GM12878 (cell line): Measurements from ENCODE around the gene PTPN22. TPM values are rescaled to one million over a fixed set of nuclear protein-coding genes. Genes with fewer than 3 reads are reported as not detected.

Source experiments
- ATAC-seq: fragments of 200-7000 bp; cut with Tn5 transposase; 3 replicates; pipeline ENCODE4 v1.9.1; 2020; ENCODE audit warnings: mild to moderate bottlenecking, moderate library complexity
- BruUV-seq: library from RNA; stranded (reverse); fragments of 400-500 nt; replicated peaks from 2 replicates; lab custom pipeline; 2021; lab: Mats Ljungman, UMichigan
- CTCF ChIA-PET: fragments of 300-600 bp; sonication (Branson Sonifier 250); formaldehyde crosslinking; extraction: SDS; loops from one replicate; lab custom pipeline; 2021; ENCODE audit warnings: inconsistent platforms; lab: Yijun Ruan, JAX
- POLR2A ChIA-PET: fragments of 350-600 bp; formaldehyde crosslinking; extraction: SDS; loops from one replicate; lab custom pipeline; 2021; ENCODE audit warnings: inconsistent platforms; lab: Charles Lee
- RAD21 ChIA-PET: fragments of 300-600 bp; sonication (Branson Sonifier 250); formaldehyde crosslinking; loops from one replicate; lab custom pipeline; 2023; ENCODE audit warnings: antibody characterized with exemption; ENCODE audit not compliant: unreplicated experiment; lab: Charles Lee
- SMC1A ChIA-PET: fragments of 300-600 bp; sonication (Branson Sonifier 250); formaldehyde crosslinking; loops from one replicate; lab custom pipeline; 2023; ENCODE audit not compliant: unreplicated experiment, uncharacterized antibody; lab: Charles Lee
- DNase-seq: peaks from one replicate; pipeline ENCODE4 v3.0.0-alpha.2; 2011; ENCODE audit warnings: low read depth, low spot score
- FAIRE-seq: peaks from 3 replicates; lab custom pipeline; 2011; peaks lifted over from hg19 to GRCh38; lab: Jason Lieb, UNC
- H2AFZ ChIP-seq: 2 replicates; pipeline ENCODE4 v1.6.0; 2011; ENCODE audit warnings: low read depth, low read length, control low read depth; ENCODE audit not compliant: control insufficient read depth
- H3K27ac ChIP-seq: 2 replicates; pipeline ENCODE4 v1.5.1; 2011; ENCODE audit warnings: control low read depth; ENCODE audit not compliant: control insufficient read depth, insufficient read depth
- H3K27me3 ChIP-seq, 2 experiments: replicated peaks in 1 of 2; 2 replicates each; pipeline versions ENCODE4 v1.6.0 to v1.6.1; 2011; ENCODE audit warnings: low read length in 1 of 2; ENCODE audit not compliant: control insufficient read depth in 2 of 2, insufficient read depth in 2 of 2
- H3K36me3 ChIP-seq, 2 experiments: 2 replicates each; pipeline ENCODE4 v1.5.1; 2011; ENCODE audit warnings: low read length in 1 of 2; ENCODE audit not compliant: control insufficient read depth in 2 of 2, insufficient read depth in 2 of 2
- H3K4me1 ChIP-seq: 2 replicates; pipeline ENCODE4 v1.6.1; 2011; ENCODE audit warnings: mild to moderate bottlenecking, low read length, moderate library complexity, mixed read lengths; ENCODE audit not compliant: control insufficient read depth, insufficient read depth
- H3K4me2 ChIP-seq: 2 replicates; pipeline ENCODE4 v1.6.0; 2011; ENCODE audit warnings: control low read depth; ENCODE audit not compliant: control insufficient read depth, insufficient read depth
- H3K4me3 ChIP-seq: fragments of 200-600 bp; sonication (generic); 2 replicates; pipeline ENCODE4 v1.5.1; 2016
- H3K79me2 ChIP-seq: 2 replicates; pipeline ENCODE4 v1.6.0; 2011; ENCODE audit warnings: low read length; ENCODE audit not compliant: control insufficient read depth, insufficient read depth
- H3K9ac ChIP-seq: 2 replicates; pipeline ENCODE4 v1.8.0; 2011; ENCODE audit warnings: low read length, control low read depth, mixed read lengths; ENCODE audit not compliant: control insufficient read depth, insufficient read depth
- H3K9me3 ChIP-seq: replicated peaks from 3 replicates; pipeline ENCODE4 v1.5.1; 2011; ENCODE audit warnings: mild to moderate bottlenecking, low read length; ENCODE audit not compliant: control insufficient read depth, insufficient read depth
- H4K20me1 ChIP-seq: 2 replicates; pipeline ENCODE4 v1.6.0; 2011; ENCODE audit not compliant: control insufficient read depth, insufficient read depth
- BCL11A ChIP-seq: IDR thresholded peaks from 2 replicates; pipeline ENCODE4 v1.6.1; 2011; ENCODE audit warnings: low read depth, low read length
- CHD2 ChIP-seq: IDR thresholded peaks from 2 replicates; pipeline ENCODE4 v1.6.1; 2011; ENCODE audit warnings: low read depth, low read length, improper control_type of control experiment, borderline replicate concordance
- ELK1 ChIP-seq: IDR thresholded peaks from 2 replicates; pipeline ENCODE4 v1.6.1; 2012; ENCODE audit warnings: low read depth, low read length, improper control_type of control experiment
- EP300 ChIP-seq, 2 experiments: fragments of 150-350 bp in 1 of 2; IDR thresholded peaks; 2 replicates each; pipeline ENCODE4 v1.6.1; 2011 to 2012; ENCODE audit warnings: low read depth in 2 of 2, low read length in 2 of 2, borderline replicate concordance in 1 of 2, improper control_type of control experiment in 1 of 2, inconsistent platforms in 1 of 2; ENCODE audit not compliant: control insufficient read depth in 1 of 2
- MEF2A ChIP-seq: IDR thresholded peaks from 2 replicates; pipeline ENCODE4 v1.6.1; 2011; ENCODE audit warnings: low read depth, mild to moderate bottlenecking, low read length, moderate library complexity; ENCODE audit not compliant: insufficient read depth
- PML ChIP-seq: IDR thresholded peaks from 2 replicates; pipeline ENCODE4 v1.6.1; 2012; ENCODE audit warnings: low read length, inconsistent platforms
- POLR2AphosphoS5 ChIP-seq: IDR thresholded peaks from 2 replicates; pipeline ENCODE4 v1.6.1; 2011; ENCODE audit warnings: mild to moderate bottlenecking, low read length, inconsistent platforms
- RELB ChIP-seq: fragments of 450-650 bp; IDR thresholded peaks from 2 replicates; pipeline ENCODE4 v1.6.1; 2017; ENCODE audit warnings: low read depth, mild to moderate bottlenecking, moderate library complexity
- ZNF24 ChIP-seq: fragments of 450-650 bp; IDR thresholded peaks from 2 replicates; pipeline ENCODE4 v1.6.1; 2017; ENCODE audit warnings: antibody characterized with exemption, mild to moderate bottlenecking
- WGBS: methylation state at CpG from one replicate; pipeline ENCODE4 v1.1.6; 2016; ENCODE audit warnings: low lambda C conversion rate; ENCODE audit not compliant: insufficient replicate concordance, insufficient coverage; ENCODE audit errors: missing lambda C conversion rate; 5-methylcytosine and 5-hydroxymethylcytosine counted together
- in situ Hi-C: fragments of 300-500 bp; cut with MboI; formaldehyde crosslinking; loops from 9 replicates; pipeline ENCODE4 v1.14.3; 2018; ENCODE audit warnings: mixed read lengths
- intact Hi-C: fragments of 100-400 bp; cut with micrococcal nuclease; formaldehyde crosslinking; loops from one replicate; pipeline ENCODE4 v1.14.2; 2022; ENCODE audit not compliant: unreplicated experiment
- polyA plus RNA-seq, 11 experiments: library from polyadenylated mRNA; depleted of rRNA in 4 of 11; unstranded in 6 of 11; stranded (reverse) in 5 of 11; fragments of >200 nt; fragmentation: Nextera tagmentation in 4 of 11; fragmentation: Illumina TruSeq in 1 of 11; extraction: Ambion mirVana in 4 of 11; extraction: Trizol in 1 of 11; gene quantifications; 1 replicate in 1 of 11; 2 replicates in 10 of 11; pipeline versions ENCODE4 v1.2.1 to v1.2.3, GENCODE V29; 2011 to 2016; ENCODE audit warnings: inconsistent platforms in 2 of 11, missing spikeins in 2 of 11, low read depth in 1 of 11
- total RNA-seq, 4 experiments: library from RNA; depleted of rRNA in 3 of 4; stranded (reverse); fragments of >200 nt in 3 of 4; fragmentation: Illumina TruSeq in 1 of 4; extraction: Trizol in 1 of 4; gene quantifications; 2 replicates each; pipeline versions ENCODE4 v1.2.1 to v1.2.3, GENCODE V29; 2013 to 2021
- TF ChIP-seq, protein P1 (sequence below): IDR thresholded peaks from 2 replicates; pipeline ENCODE4 v1.6.1; 2011; ENCODE audit warnings: low read depth, low read length, improper control_type of control experiment, borderline replicate concordance

PTPN22 gene
- total and polyA plus RNA-seq, 10 of the 15 experiments (the other 5 are each of a cell fraction or from before 2014, with no cell fraction given), result 22.8 to 65.1 (median 44.9) TPM

GRCh38 chr1:113858982-113859381 lies 12.5 kb downstream of the PTPN22 start:
- CTCF ChIA-PET, result interaction anchor here (1.0 to 6.1 kb wide), 17 partner anchors 9 to 118 kb away, joined by 3 to 66 read pairs (median 7); partner anchors contain the start of genes AP4B1, DCLRE1B, HIPK1 and PHTF1
- H3K9me3 ChIP-seq, result no peaks in the 10 kb centered on the region
- H3K4me2 ChIP-seq, result peak overlapping the region; percentile 95
- RAD21 ChIA-PET, result interaction anchor here (0.6 to 7.1 kb wide), 19 partner anchors 9 to 392 kb away, joined by 3 to 189 read pairs (median 8); partner anchors contain the start of genes AP4B1, DCLRE1B, HIPK1 and RSBN1
- in situ Hi-C loops (no loop called here), intact Hi-C loops (loop anchor here (1.0 to 5.0 kb wide), 3 partner anchors 12 to 83 kb away; partner anchors contain the start of genes AP4B1, DCLRE1B and PTPN22)
- peaks cover 50% of the 10 kb centered on the region for H3K4me1 ChIP-seq
- ATAC-seq (peak; percentile 4; the same call in 1 of the 3 replicates), FAIRE-seq (no peak), DNase-seq (no peak)
- no TSS peak for BruUV-seq
- peaks cover 0 to 16% of the 10 kb centered on the region in 2 experiments; a peak in 2 of 4 replicates for H3K36me3 ChIP-seq
- no peak overlapping the region for H2AFZ ChIP-seq
- H3K9ac ChIP-seq, result peak overlapping the region; percentile 43; the same call in 1 of the 2 replicates
- no peaks in the 10 kb centered on the region for H3K27me3 ChIP-seq
- WGBS, result 61% methylated on average over 1 of the region's 1 CpG
- peak overlapping the region; percentile 16 for H3K4me3 ChIP-seq
- no peaks in the 10 kb centered on the region for H4K20me1 ChIP-seq
- SMC1A ChIA-PET, result interaction anchor here (0.7 to 17.4 kb wide), 22 partner anchors 9 to 118 kb away, joined by 3 to 396 read pairs (median 10); partner anchors contain the start of genes AP4B1, BCL2L15, DCLRE1B and HIPK1
- H3K79me2 ChIP-seq, result peaks cover 21% of the 10 kb centered on the region
- POLR2A ChIA-PET, result interaction anchor here (0.6 to 8.0 kb wide), 17 partner anchors 9 to 106 kb away, joined by 3 to 111 read pairs (median 5); partner anchors contain the start of genes AP4B1, DCLRE1B, HIPK1 and PHTF1
- peak overlapping the region; percentile 84 for H3K27ac ChIP-seq
- TF ChIP-seq PML (0 out of 2 replicates have a peak, but pooled peaks have one; percentile 31), MEF2A (no peak), ZNF24 (peak; percentile 98)
- TF ChIP-seq, all 136 proteins: peak for 2

DNA sequence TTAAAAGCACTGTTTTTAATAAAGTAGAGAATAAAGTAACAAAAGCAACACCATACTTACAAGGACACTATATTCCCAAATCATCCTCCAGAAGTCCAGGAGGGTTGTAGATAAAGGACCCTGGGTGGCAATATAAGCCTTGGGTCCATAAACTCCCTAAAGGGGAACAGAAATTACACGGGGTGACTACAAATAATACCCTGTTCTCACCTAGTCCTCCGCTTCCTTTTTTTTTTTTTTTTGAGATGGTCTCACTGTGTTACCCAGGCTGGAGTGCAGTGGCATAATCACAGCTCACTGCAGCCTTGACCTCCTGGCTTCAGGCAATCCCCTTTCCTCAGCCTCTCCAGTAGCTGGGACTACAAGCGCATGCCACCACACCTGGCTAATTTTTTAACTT lies 13.1 kb downstream of the PTPN22 start:
- Histone ChIP-seq H3K4me3 (peak overlapping the region; percentile 43), H3K36me3 (peaks cover 0 to 16% of the 10 kb centered on the region in 2 experiments; a peak in 2 of 4 replicates), H3K27ac (peak overlapping the region; percentile 84), H3K4me2 (peak overlapping the region; percentile 95), H2AFZ (no peak overlapping the region), H3K79me2 (peaks cover 18% of the 10 kb centered on the region), H3K27me3 (no peaks in the 10 kb centered on the region), H3K9me3 (no peaks in the 10 kb centered on the region), H3K4me1 (peaks cover 50% of the 10 kb centered on the region), H3K9ac (peak overlapping the region; percentile 24), H4K20me1 (no peaks in the 10 kb centered on the region)
- SMC1A ChIA-PET, result interaction anchor here (0.8 to 17.4 kb wide), 16 partner anchors 8 to 105 kb away, joined by 3 to 396 read pairs (median 12); partner anchors contain the start of genes AP4B1, BCL2L15, DCLRE1B and HIPK1
- POLR2A ChIA-PET, result interaction anchor here (0.6 to 8.0 kb wide), 11 partner anchors 8 to 105 kb away, joined by 3 to 111 read pairs (median 5); partner anchors contain the start of genes AP4B1, DCLRE1B and HIPK1
- FAIRE-seq, result no peak
- in situ Hi-C loops, result no loop called here
- DNase-seq, result no peak
- 0% methylated on average over 2 of the region's 3 CpGs for WGBS
- ATAC-seq, result peak; percentile 86
- RAD21 ChIA-PET, result interaction anchor here (0.6 to 7.1 kb wide), 12 partner anchors 10 to 392 kb away, joined by 3 to 189 read pairs (median 16); partner anchors contain the start of genes AP4B1, DCLRE1B and HIPK1
- BruUV-seq, result no TSS peak
- CTCF ChIA-PET, result interaction anchor here (1.3 to 6.1 kb wide), 12 partner anchors 10 to 119 kb away, joined by 3 to 66 read pairs (median 26); partner anchors contain the start of genes AP4B1, DCLRE1B and HIPK1
- intact Hi-C loops, result loop anchor here (2.0 to 5.0 kb wide), 2 partner anchors 46 to 84 kb away; partner anchors contain the start of genes AP4B1 and DCLRE1B
- TF ChIP-seq, protein P1, sequence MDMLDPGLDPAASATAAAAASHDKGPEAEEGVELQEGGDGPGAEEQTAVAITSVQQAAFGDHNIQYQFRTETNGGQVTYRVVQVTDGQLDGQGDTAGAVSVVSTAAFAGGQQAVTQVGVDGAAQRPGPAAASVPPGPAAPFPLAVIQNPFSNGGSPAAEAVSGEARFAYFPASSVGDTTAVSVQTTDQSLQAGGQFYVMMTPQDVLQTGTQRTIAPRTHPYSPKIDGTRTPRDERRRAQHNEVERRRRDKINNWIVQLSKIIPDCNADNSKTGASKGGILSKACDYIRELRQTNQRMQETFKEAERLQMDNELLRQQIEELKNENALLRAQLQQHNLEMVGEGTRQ, result no peak
- TF ChIP-seq POLR2AphosphoS5, result no peak
- no peak for TF ChIP-seq ELK1
- no peak for TF ChIP-seq BCL11A
- peak; percentile 83; the same call in 1 of the 2 replicates for TF ChIP-seq RELB
- TF ChIP-seq EP300 (IDR thresholded peaks at IDR 0.05; ENCODE audit: borderline replicate concordance in 1 of 2, control insufficient read depth in 1 of 2, low read depth in 2 of 2, low read length in 2 of 2), result peak; percentile 41 to 68; a peak in 1 of 4 replicates
- no peak for TF ChIP-seq CHD2
